HUDEP-2 (cell line): Measurements from ENCODE around the gene RASSF8.

Source experiments
- DNase-seq, 76 experiments: peaks; one replicate each; lab custom pipeline; 2025; ENCODE audit not compliant: unreplicated experiment in 76 of 76; lab: John Stamatoyannopoulos, UW

RASSF8 gene

DNA sequence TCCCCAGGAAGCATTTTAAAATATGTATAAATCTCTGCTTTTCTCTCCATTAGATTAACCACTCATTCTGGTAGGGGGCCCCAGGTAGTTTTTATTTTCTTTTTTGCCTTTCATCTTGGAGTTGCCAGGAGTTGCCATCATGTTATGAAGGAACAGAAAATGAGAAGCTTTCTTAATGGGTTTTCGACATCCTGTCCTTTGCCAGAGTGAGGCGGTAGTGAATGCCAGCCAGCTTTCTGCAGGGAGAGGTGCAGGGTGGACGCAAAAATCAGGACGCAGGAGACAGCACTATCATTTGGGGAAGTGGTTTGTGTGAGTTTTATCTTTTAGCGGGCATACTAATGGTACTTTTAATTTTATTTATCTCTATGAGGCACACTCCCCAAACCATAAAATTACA lies 1.7 kb downstream of the RASSF8 start:
- peak in 1 of 76 experiments; percentile 4 for DNase-seq

DNA sequence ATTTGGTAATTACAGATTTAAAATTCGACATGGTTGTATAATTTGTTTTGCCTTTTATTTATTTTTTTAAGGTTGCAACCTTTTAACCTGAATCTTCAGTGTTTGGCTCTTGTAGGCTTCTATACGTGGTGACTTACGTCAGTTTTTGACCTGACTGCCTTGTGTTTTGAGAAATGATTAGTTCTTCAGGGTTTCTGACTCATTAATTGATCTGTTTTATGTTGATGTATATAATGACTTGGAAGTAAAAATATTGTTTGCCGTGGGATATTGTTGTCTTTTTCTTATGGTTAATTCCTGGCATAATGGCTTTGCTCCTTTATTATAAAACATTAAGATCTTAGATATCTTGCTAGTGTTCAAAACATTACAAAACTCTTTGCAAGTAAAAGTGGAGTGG lies 2.5 kb downstream of the RASSF8 start:
- no peak for DNase-seq

- no peak for DNase-seq
These were observed 4.5 kb downstream of the RASSF8 start for GRCh38 chr12:25962932-25963525.

GRCh38 chr12:25965682-25966081 lies 7.2 kb downstream of the RASSF8 start:
- DNase-seq, result no peak

DNA sequence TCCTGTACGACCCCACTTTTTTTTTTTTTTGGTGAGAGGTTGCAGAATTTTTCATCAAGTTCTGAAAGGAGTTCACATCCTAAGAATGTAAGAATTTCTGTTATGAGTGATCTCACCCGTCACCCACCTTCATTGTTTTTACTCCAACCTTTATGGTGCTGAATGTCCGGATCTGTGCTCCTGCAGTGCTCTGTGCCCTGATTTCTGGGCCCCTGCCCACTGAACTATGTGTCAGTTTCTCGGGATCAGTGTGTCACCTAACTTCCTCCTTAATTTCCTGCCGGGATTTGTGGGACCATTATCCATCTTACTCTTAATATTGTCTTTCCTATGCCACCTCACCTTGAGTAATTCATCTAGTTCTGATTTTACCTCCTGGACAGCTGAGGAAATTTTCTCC lies 11.6 kb downstream of the RASSF8 start:
- DNase-seq, result no peak

DNA sequence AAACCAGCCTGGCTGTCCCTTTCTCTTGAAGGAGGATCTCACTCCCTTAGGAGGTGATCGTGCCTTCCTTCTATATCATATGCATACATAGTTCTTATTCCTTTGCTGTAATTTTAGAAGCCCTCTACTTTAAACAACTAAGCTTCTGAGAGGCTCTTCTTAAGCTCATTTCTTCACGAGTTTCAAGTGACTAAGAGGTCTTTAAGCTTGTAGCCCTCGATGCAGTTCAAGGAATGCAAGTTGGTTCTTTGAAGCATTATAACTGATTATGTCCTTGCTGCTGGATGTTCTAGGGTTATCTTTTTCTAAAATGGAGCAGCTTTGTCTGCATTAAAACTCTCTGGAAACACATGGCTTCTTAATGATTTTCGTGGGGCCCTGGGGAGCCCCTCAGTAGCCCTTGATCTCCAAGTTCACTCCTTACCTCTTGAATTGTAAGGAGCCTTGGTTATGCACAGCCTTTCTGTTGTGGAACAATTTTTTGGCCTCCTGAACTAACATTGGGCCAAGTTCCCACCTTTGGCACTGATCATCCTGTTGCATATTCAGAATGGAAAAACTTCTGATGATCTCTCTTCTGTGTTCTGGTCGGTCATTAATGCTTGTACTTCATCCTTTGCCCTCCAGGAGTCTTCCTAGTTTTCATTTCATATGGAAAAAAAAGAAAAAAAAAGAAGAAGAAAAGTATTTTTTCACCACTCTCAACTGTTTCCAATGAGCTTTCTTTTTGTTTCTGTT lies 12.6 kb downstream of the RASSF8 start:
- DNase-seq, result no peak

DNA sequence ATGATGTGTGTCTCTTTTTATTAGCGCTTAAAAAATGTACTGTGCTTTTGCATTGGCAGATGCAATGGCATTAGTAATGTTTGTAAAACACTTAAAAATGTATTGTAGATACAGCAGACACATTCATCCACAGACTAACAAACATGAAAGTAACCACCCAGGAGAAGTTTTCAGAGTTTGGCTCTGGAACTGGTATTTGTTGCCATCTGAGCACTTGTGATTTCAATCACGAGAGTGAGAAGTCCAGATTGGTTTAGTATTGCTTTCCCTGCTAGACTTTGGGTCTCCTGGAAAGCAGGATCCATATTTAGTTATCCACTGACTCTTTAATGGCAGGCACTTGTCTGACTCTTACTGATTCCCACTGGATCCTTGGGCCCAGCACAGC lies 13.2 kb downstream of the RASSF8 start:
- DNase-seq, result no peak

DNA sequence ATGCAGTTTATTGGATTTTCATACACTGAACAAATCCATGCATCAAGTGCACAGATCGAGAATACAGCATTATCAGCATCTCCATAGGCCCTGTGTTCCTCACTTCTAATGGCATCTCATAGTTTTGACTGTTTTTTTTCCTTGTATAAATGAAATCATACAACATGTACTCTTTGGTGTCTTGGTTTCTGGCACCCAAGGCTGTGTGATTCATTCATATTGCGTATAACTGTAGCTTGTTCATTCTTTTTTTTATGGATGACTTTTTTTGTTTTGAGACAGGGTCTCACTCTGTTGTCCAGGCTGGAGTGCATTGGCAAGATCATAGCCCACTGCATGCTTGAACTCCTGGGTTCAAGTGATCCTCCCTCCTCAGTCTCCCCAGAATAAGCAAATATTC lies 14.3 kb downstream of the RASSF8 start:
- no peak for DNase-seq

- DNase-seq, result no peak
These were observed 16.7 kb downstream of the RASSF8 start for GRCh38 chr12:25975179-25975578.

GRCh38 chr12:25975682-25976081 lies 17.2 kb downstream of the RASSF8 start:
- DNase-seq, result no peak

GRCh38 chr12:25976289-25976688 lies 17.8 kb downstream of the RASSF8 start:
- DNase-seq, result no peak

DNA sequence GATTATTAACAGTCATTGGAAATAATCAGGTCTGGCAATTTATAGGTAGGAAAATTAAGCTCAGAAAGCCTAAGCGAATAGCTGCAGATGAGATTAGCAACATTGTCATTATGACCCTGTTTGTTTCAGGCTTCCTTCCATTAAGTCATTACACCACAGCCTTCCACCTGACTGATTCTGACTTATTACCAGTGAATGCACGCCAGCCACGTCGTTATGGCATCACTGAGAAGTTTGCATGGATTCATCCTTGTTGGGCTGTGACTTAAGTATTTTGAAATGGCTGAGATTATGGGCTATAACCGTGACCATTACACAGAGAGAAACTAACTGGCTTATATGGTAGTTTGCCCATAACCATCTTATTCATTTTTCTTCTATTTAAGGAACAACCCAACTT lies 18.6 kb downstream of the RASSF8 start:
- DNase-seq, result no peak

DNA sequence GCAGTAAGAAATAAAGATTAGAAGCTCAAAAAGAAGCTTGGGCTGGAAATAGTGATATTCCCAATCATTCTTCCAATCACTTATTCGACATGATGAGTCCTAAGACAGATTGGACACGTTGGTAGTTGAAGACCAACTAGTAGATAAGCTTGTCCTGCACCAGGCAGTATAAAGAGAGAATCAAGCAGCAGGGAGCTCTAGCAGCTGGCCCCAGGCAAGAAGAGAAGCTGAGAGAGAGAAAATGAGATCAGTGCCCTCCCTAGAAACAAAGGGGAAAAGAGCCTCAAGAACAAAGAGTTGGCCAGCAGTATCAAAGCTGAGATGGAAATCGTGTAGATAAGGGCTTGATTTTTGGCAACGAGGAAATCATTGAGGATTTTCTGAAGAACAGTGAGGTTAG lies 20.6 kb downstream of the RASSF8 start:
- DNase-seq, result no peak

GRCh38 chr12:25979563-25979962 lies 21.1 kb downstream of the RASSF8 start:
- DNase-seq, result no peak

GRCh38 chr12:25980035-25980434 lies 21.6 kb downstream of the RASSF8 start:
- DNase-seq, result no peak

GRCh38 chr12:25981597-25981996 lies 23.1 kb downstream of the RASSF8 start:
- no peak for DNase-seq

- no peak for DNase-seq
These were observed 23.9 kb downstream of the RASSF8 start for GRCh38 chr12:25982416-25982815.

DNA sequence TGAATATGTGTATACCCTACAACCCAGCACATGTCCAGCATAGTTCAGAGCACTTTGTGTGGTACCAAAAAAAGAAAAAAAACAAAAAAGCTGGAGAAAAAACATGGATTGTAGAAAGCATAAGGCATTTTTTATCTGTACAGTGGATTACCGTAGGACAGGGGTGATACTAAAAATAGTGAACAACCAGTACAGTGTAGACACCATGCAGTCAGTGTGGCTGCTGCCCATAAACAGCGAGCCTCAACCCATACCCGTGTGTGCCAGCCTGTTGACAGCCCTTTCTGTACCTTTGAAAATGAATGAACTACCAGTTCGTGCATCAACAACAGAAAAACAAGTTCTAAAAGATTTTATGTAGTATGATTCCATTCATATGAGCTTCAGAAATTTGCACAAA lies 25.1 kb downstream of the RASSF8 start:
- no peak for DNase-seq

- DNase-seq, result no peak
These were observed 26.3 kb downstream of the RASSF8 start for GRCh38 chr12:25984759-25985158.

DNA sequence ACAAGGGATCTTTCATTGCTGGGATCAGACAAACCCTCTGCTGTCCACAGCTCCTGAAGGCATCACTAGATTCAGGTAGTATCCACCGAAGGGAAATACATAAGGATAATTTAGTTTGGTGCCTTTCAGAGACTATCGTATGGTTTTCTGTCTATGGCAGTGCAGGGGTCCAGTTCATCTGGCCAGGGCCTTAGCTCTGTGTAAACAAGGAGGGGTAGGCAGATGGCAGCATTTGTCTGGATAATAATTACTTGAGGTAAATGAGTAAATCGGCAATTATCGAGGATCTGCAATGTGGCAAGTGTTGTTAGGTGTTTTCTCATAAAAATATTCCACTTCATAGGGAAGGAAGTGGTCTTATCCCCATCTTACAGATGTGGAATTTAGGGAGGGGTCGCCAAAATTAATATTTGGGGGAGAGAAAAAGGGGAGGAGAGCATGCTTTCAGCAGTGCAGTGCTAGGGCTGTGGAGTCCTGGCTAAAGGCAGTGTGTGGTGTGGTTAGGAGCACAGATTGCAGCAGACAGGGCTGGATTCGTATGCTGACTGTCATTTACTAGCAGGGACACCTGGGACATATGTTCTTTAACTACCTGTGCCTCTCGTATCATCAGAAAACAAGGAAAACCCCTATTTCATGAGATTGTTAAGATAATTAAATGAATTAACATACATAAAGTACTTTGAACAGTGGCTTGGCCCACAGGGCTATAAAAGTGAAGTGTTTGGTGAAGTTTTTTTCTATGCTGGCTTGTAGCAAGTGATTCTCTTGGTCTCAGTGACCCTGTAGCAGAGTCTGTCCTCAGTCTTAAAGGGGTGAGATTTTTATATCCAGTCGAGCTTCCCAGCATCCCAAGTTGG lies 27.1 kb downstream of the RASSF8 start:
- no peak for DNase-seq

DNA sequence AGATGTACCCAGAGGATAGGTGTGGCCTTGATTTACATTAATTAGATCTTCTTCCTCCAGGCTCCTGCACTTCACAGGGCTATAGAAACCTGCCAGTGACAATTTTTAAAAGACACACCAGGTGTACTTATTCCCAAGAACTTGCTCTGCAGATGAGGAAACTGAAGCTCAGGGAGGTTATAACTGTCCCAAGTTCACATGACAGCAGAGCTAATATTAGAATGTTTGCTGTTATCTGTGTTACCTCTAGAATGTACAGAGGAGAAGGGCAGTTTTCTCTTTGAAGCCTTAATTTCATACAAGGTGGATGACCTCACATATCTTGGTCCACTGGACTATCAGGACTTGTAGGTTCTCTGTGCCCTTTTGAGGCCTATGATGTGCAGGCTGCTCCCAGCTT lies 27.7 kb downstream of the RASSF8 start:
- no peak for DNase-seq

DNA sequence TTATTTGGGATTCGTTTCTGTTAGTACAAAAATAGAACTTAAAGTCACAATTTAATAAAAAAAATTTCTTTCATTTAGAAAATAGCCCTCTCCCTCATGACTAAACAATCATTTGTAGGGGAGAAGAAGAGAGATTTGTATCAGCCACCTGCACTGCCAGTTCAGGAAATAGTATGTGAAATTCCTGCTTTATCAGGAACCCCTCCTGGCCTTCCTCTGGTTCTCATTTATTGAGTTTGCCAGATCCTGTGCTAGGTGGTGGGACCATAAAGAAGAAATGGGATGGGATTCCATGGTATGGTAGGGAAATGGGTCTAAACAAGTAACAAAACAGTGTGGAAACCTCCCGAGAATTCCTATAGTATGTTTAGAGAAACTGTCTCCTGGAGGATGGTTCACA lies 30.0 kb downstream of the RASSF8 start:
- DNase-seq, result no peak
